SHP77 treated with DMSO at 0.1 percent for 48 hours (cell line): ENCODE results near the gene IL36A.

Source experiments
- DNase-seq: peaks from one replicate; lab custom pipeline; 2025; lab: John Stamatoyannopoulos, UW

Gene IL36A

GRCh38 chr2:113050921-113051895 is 45.9 kb downstream of the IL36A start:
- no peak for DNase-seq

DNA sequence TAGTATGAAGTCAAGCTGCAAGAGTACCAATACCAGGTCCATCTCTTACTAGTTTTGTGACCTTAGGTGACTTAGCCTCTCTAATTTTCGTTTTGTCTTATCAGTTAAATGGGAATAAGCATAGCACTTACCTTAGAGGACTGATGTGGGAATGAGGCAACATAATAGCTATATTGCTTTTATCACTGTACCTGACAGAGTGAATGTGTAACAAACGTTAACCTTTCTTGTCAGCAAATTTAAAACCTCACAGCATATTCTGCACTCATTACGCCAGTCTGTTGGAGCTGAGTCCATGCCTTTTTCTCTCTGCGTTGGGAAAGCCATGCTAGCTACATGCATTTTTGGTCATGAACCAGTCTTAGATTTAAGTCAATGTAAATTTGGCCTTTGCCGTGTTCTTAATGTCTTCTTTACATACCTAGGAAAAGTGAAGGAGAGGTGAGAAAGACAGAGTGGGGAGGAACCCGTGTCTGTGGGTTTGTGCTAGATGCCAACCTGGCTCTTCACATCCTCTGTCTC is 47.2 kb downstream of the IL36A start, which contains the start of gene IL36B:
Gene IL36B (minus strand): TSS at position 472 of the 522 bp plus-strand sequence.
- no peak for DNase-seq

- no peak for DNase-seq
Measured at GRCh38 chr2:113053666-113054065, 48.4 kb downstream of the IL36A start.

GRCh38 chr2:113054066-113054465 is 48.8 kb downstream of the IL36A start:
- DNase-seq = no peak

DNA sequence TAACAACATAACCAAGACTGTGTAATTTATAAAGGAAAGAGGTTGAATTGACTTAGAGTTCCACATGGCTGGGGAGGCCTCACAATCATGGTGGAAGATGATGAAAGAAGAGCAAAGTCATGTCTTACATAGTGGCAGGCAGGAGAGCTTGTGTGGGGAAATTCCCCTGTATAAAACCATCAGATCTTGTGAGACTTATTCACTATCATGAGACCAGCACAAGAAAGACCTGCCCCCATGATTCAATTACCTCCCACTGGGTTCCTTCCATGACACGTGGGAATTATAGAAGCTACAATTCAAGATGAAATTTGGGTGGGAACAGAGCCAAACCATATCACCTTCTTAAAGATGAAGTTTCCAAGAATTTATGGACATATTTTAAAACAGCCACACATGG is 51.3 kb downstream of the IL36A start:
- no peak for DNase-seq

DNA sequence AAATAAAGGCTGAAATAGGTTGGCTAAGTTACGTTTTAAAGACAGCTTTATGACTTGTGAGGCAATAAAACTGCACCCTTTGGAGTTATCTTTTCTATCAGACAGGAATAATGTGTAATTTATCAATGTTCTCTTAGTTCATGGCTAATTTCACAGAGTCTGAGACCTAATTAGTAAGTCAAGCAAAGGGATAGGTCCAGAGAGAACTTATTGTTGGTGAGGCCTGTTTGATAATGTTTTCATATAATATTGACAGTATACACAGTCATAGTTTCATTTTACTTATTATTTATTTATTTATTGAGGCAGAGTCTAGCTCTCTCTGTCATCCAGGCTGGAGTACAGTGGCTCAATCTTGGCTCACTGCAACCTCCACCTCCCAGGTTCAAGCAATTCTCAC is 51.9 kb downstream of the IL36A start:
- no peak for DNase-seq
